Measurements from ENCODE around the gene RTN4R.

Gene RTN4R

GRCh38 chr22:20258584-20259326 is 9.4 kb downstream of the RTN4R start (continued):
- no peak for TF ChIP-seq ZNF18 (tag by site-specific recombination; IDR thresholded peaks at IDR 0.05)
- TF ChIP-seq GLI2 (tag by site-specific recombination; IDR thresholded peaks at IDR 0.05; ENCODE audit: borderline replicate concordance, low read depth), result no peak
- TF ChIP-seq ZNF670 (tag by site-specific recombination; IDR thresholded peaks at IDR 0.05; ENCODE audit: low read depth), result no peak
- TF ChIP-seq ZNF660 (tag by site-specific recombination; IDR thresholded peaks at IDR 0.05), result no peak
- peak; percentile 73; the same call in 1 of the 2 replicates for TF ChIP-seq GLIS1 (tag by site-specific recombination; IDR thresholded peaks at IDR 0.05)
- peak; percentile 42; the same call in 1 of the 2 replicates for TF ChIP-seq CTCF (tag by site-specific recombination; IDR thresholded peaks at IDR 0.05)

GRCh38 chr22:20258021-20258299 is 10.2 kb downstream of the RTN4R start:
- H3K36me3 ChIP-seq (ENCODE audit: control insufficient read depth in 2 of 2, insufficient read depth in 1 of 2, low read length in 2 of 2), result no peaks in the 10 kb centered on the region
- CTCF ChIA-PET, result interaction anchor here (0.9 to 1.4 kb wide), 8 partner anchors 8 to 101 kb away, joined by 3 to 8 read pairs (median 4); no protein-coding TSS in a partner anchor
- no peak overlapping the region for H3K4me3 ChIP-seq (ENCODE audit: low read depth, low read length)
- no peaks in the 10 kb centered on the region for H3K4me1 ChIP-seq (ENCODE audit: control insufficient read depth, insufficient read depth, low read length)
- no peak overlapping the region for H3K27ac ChIP-seq (ENCODE audit: extremely low read depth, low read depth, low read length)
- TF ChIP-seq SP3 (tag by site-specific recombination; IDR thresholded peaks at IDR 0.05), result no peak
- TF ChIP-seq ZIC2 (tag by site-specific recombination; IDR thresholded peaks at IDR 0.05), result 0 out of 2 replicates have a peak, but pooled peaks have one; percentile 29
- H3K9me3 ChIP-seq (ENCODE audit: control insufficient read depth, insufficient read depth, low read depth, low read length), result no peaks in the 10 kb centered on the region
- POLR2A ChIA-PET, result no interaction called here

GRCh38 chr22:20257212-20258020 is 10.7 kb downstream of the RTN4R start:
- POLR2A ChIA-PET, result no interaction called here
- TF ChIP-seq ZXDB (tag by site-specific recombination; IDR thresholded peaks at IDR 0.05), result no peak
- no peak for TF ChIP-seq ZNF311 (tag by site-specific recombination; IDR thresholded peaks at IDR 0.05; ENCODE audit: borderline replicate concordance)
- TF ChIP-seq ZNF214 (tag by site-specific recombination; IDR thresholded peaks at IDR 0.05; ENCODE audit: borderline replicate concordance), result no peak
- no peak for TF ChIP-seq REPIN1 (tag by site-specific recombination; IDR thresholded peaks at IDR 0.05; ENCODE audit: low read depth)
- TF ChIP-seq MEIS1 (CRISPR knock-in tag; IDR thresholded peaks at IDR 0.05; ENCODE audit: borderline replicate concordance), result no peak
- no peak for TF ChIP-seq ZFP69B (tag by site-specific recombination; IDR thresholded peaks at IDR 0.05)
- TF ChIP-seq MYNN (tag by site-specific recombination; IDR thresholded peaks at IDR 0.05; ENCODE audit: borderline replicate concordance), result no peak
- no peak for TF ChIP-seq ZNF529 (tag by site-specific recombination; IDR thresholded peaks at IDR 0.05; ENCODE audit: insufficient replicate concordance)
- no peak for TF ChIP-seq ZNF580 (tag by site-specific recombination; IDR thresholded peaks at IDR 0.05)
- TF ChIP-seq HOXA7 (CRISPR knock-in tag; IDR thresholded peaks at IDR 0.05; ENCODE audit: borderline replicate concordance), result no peak
- no peak for TF ChIP-seq TSHZ1 (tag by site-specific recombination; IDR thresholded peaks at IDR 0.05; ENCODE audit: borderline replicate concordance)
- no peak for TF ChIP-seq REST (tag by site-specific recombination; IDR thresholded peaks at IDR 0.05)

More at GRCh38 chr22:20257212-20258020, 10.7 kb downstream of the RTN4R start:
- Histone ChIP-seq H3K4me3 (ENCODE audit: low read depth, low read length) (no peak overlapping the region), H3K36me3 (ENCODE audit: control insufficient read depth in 2 of 2, insufficient read depth in 1 of 2, low read length in 2 of 2) (no peaks in the 10 kb centered on the region), H3K27ac (ENCODE audit: extremely low read depth, low read depth, low read length) (no peak overlapping the region), H3K4me1 (ENCODE audit: control insufficient read depth, insufficient read depth, low read length) (no peaks in the 10 kb centered on the region), H3K9me3 (ENCODE audit: control insufficient read depth, insufficient read depth, low read depth, low read length) (no peaks in the 10 kb centered on the region)
- CTCF ChIA-PET, result interaction anchor here (0.8 to 1.4 kb wide), 8 partner anchors 7 to 100 kb away, joined by 3 to 8 read pairs (median 4); no protein-coding TSS in a partner anchor

All from HEK293 (cell line).